ENCODE data around the gene GKAP1. TPM values are rescaled to one million over a fixed set of nuclear protein-coding genes. Genes with fewer than 3 reads are reported as not detected.

Gene GKAP1
- total and polyA plus RNA-seq, 2 donors (not counting 3 experiments of a cell fraction or from before 2014, with no cell fraction given): 1.3 to 2.5 TPM

- FAIRE-seq (no peak), DNase-seq (ENCODE audit: low read depth, low spot score) (no peak)
- Histone ChIP-seq H2AFZ (ENCODE audit: low read depth, low read length) (no peak overlapping the region), H3K9me3 (replicated peaks; ENCODE audit: control insufficient read depth, insufficient read depth, low read length) (no peaks in the 10 kb centered on the region), H3K4me1 (ENCODE audit: control insufficient read depth, extremely low read depth, insufficient read depth, low read length) (no peaks in the 10 kb centered on the region), H3K79me2 (ENCODE audit: control insufficient read depth, insufficient read depth, low read length) (no peaks in the 10 kb centered on the region), H3K4me3 (replicated peaks in 1 of 3; ENCODE audit: insufficient read depth in 1 of 3, low read depth in 1 of 3, low read length in 3 of 3) (no peak overlapping the region), H4K20me1 (replicated peaks; ENCODE audit: control insufficient read depth, extremely low read depth, insufficient read depth, low read length) (no peaks in the 10 kb centered on the region), H3K27ac (ENCODE audit: insufficient read depth, low read depth, low read length) (no peak overlapping the region), H3K36me3 (ENCODE audit: control insufficient read depth in 2 of 2, extremely low read depth in 1 of 2, insufficient read depth in 2 of 2, low read length in 2 of 2) (no peaks in the 10 kb centered on the region), H3K4me2 (ENCODE audit: insufficient read depth, low read length) (no peak overlapping the region), H3K9me1 (replicated peaks; ENCODE audit: control insufficient read depth, extremely low read depth, insufficient read depth, low read length) (no peaks in the 10 kb centered on the region), H3K9ac (replicated peaks; ENCODE audit: extremely low read depth, insufficient read depth, low read length) (no peak overlapping the region), H3K27me3 (ENCODE audit: control insufficient read depth in 2 of 2, insufficient read depth in 2 of 2, low read length in 2 of 2) (no peaks in the 10 kb centered on the region)
- TF ChIP-seq MAX (IDR thresholded peaks at IDR 0.05; ENCODE audit: insufficient read depth, insufficient read length) (no peak), MYC (IDR thresholded peaks at IDR 0.05; ENCODE audit: low read depth, low read length) (no peak), EZH2 (IDR thresholded peaks at IDR 0.05; ENCODE audit: borderline replicate concordance, low read depth, low read length, severe bottlenecking) (no peak), GATA2 (IDR thresholded peaks at IDR 0.05; ENCODE audit: insufficient read depth, insufficient read length, low read depth, low read length) (no peak), POLR2A (IDR thresholded peaks at IDR 0.05; ENCODE audit: low read depth, low read length) (no peak), JUN (IDR thresholded peaks at IDR 0.05; ENCODE audit: borderline replicate concordance, insufficient read depth, insufficient read length, low read depth) (no peak)
- intact Hi-C loops (cut with micrococcal nuclease) (no loop called here), dilution Hi-C loops (cut with MboI; ENCODE audit: extremely low pct_ligation_motif_present, low sequenced_read_pairs) (no loop called here)
- POLR2A ChIA-PET: no interaction called here
- no TSS peak for BruUV-seq (replicated peaks)
- CTCF ChIA-PET: no interaction called here
These were observed 24.8 kb downstream of the GKAP1 start for GRCh38 chr9:83792746-83793145.

- no peaks in the 10 kb centered on the region for H4K20me1 ChIP-seq (replicated peaks; ENCODE audit: control insufficient read depth, extremely low read depth, insufficient read depth, low read length)
- FAIRE-seq (no peak), DNase-seq (ENCODE audit: low read depth, low spot score) (no peak)
- dilution Hi-C loops (cut with MboI; ENCODE audit: extremely low pct_ligation_motif_present, low sequenced_read_pairs) (no loop called here), intact Hi-C loops (cut with micrococcal nuclease) (no loop called here)
- H3K9ac ChIP-seq (replicated peaks; ENCODE audit: extremely low read depth, insufficient read depth, low read length): no peak overlapping the region
- no peaks in the 10 kb centered on the region for H3K79me2 ChIP-seq (ENCODE audit: control insufficient read depth, insufficient read depth, low read length)
- H3K4me1 ChIP-seq (ENCODE audit: control insufficient read depth, extremely low read depth, insufficient read depth, low read length): no peaks in the 10 kb centered on the region
- BruUV-seq (replicated peaks): no TSS peak
- H3K36me3 ChIP-seq (ENCODE audit: control insufficient read depth in 2 of 2, extremely low read depth in 1 of 2, insufficient read depth in 2 of 2, low read length in 2 of 2): no peaks in the 10 kb centered on the region
- H3K27me3 ChIP-seq (ENCODE audit: control insufficient read depth in 2 of 2, insufficient read depth in 2 of 2, low read length in 2 of 2): no peaks in the 10 kb centered on the region
- no peak for TF ChIP-seq POLR2A (IDR thresholded peaks at IDR 0.05; ENCODE audit: low read depth, low read length)
- TF ChIP-seq POLR2AphosphoS5 (IDR thresholded peaks at IDR 0.05; ENCODE audit: insufficient read depth, low read depth, low read length): no peak
- H3K9me1 ChIP-seq (replicated peaks; ENCODE audit: control insufficient read depth, extremely low read depth, insufficient read depth, low read length): no peaks in the 10 kb centered on the region
- no peak overlapping the region for H3K4me2 ChIP-seq (ENCODE audit: insufficient read depth, low read length)
- no peak overlapping the region for H2AFZ ChIP-seq (ENCODE audit: low read depth, low read length)
- CTCF ChIA-PET: no interaction called here
- POLR2A ChIA-PET: no interaction called here
- no peak overlapping the region for H3K4me3 ChIP-seq (replicated peaks in 1 of 3; ENCODE audit: insufficient read depth in 1 of 3, low read depth in 1 of 3, low read length in 3 of 3)
- no peak overlapping the region for H3K27ac ChIP-seq (ENCODE audit: insufficient read depth, low read depth, low read length)
- no peaks in the 10 kb centered on the region for H3K9me3 ChIP-seq (replicated peaks; ENCODE audit: control insufficient read depth, insufficient read depth, low read length)
These were observed 39.4 kb downstream of the GKAP1 start for GRCh38 chr9:83778164-83778563.
